Measurements from ENCODE around the gene WDR37.
"Not testable (repeated sequence)": the region's sequence is repeated elsewhere in the genome, so short reads cannot be mapped to it uniquely, and the experiment has no call there.

Gene WDR37

GRCh38 chr10:1161315-1161673 is 105.1 kb downstream of the WDR37 start:
- H3K27ac ChIP-seq (ENCODE audit: low read depth, low read length); H3K36me3 ChIP-seq (ENCODE audit: control insufficient read depth in 1 of 2, insufficient read depth in 2 of 2, low read length in 2 of 2); H3K4me1 ChIP-seq (ENCODE audit: control insufficient read depth in 1 of 2, insufficient read depth in 2 of 2, low read length in 2 of 2); H3K27me3 ChIP-seq (ENCODE audit: control insufficient read depth in 1 of 2, insufficient read depth in 2 of 2, low read length in 2 of 2); H3K4me3 ChIP-seq (ENCODE audit: low read depth in 1 of 2, low read length in 2 of 2); H3K9ac ChIP-seq (ENCODE audit: low read depth in 1 of 2, low read length in 2 of 2); H3K9me3 ChIP-seq (ENCODE audit: control insufficient read depth in 1 of 2, low read length in 2 of 2): not testable (repeated sequence)

DNA sequence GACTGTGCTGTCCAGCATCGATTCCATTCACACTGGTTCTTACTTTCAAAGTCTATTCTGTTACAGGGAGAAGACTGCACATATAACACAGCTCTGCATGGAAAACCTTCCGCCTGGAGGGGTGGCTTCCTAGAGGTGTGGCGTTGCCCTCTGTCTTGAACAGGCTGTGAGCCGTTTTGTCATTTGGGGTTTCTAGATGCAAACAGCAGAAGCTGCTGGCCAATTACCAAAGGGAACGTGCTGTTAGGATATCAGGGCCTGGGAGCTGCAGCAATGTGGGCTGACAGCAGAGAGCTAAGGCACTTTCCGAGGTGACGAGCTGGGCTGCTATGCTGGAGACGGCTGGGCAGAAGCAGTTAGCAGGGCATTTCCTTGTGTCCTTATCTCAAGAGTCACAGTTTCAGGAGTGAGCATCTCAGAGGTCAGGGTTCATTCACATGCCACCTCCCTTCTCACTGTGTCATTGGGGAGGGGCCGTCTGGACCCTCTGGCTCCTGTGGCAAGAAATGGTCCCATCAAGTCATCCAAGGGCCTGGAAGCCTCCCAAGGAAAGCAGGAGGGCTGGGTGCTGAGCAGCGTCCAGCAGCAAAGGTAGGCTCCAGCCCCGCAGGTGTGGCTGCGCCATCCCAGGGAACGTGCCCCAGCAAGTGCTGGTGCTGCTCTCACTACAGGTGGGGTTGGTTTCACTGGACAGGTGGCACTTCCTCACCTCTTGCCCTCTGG is 106.5 kb downstream of the WDR37 start:
- peaks cover 0 to 7% of the 10 kb centered on the region in 2 donors for H3K4me1 ChIP-seq (ENCODE audit: control insufficient read depth in 1 of 2, insufficient read depth in 2 of 2, low read length in 2 of 2)
- H3K27me3 ChIP-seq (ENCODE audit: control insufficient read depth in 1 of 2, insufficient read depth in 2 of 2, low read length in 2 of 2) = no peaks in the 10 kb centered on the region

DNA sequence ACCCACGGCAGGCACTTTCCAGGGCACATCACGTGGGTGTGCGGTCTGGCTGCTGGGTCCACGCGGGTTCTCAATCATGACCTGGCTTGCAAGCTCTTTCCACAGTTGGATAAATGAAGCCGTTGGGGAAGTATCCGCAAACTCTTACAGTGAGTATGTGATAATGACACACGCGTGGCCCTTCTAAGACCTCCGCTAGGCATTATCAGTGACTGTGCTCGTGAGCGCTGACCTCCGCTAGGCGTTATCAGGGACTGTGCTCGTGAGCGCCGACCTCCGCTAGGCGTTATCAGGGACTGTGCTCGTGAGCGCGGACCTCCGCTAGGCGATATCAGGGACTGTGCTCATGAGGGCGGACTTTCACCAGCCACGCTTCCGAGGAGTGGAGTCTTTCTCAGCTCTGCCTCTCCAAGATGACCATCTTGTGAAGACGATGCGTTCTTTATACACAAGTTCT is 107.0 kb downstream of the WDR37 start:
- no peaks in the 10 kb centered on the region for H3K9me3 ChIP-seq (ENCODE audit: control insufficient read depth in 1 of 2, low read length in 2 of 2)
- no peaks in the 10 kb centered on the region for H3K36me3 ChIP-seq (ENCODE audit: control insufficient read depth in 1 of 2, insufficient read depth in 2 of 2, low read length in 2 of 2)
- H3K4me1 ChIP-seq (ENCODE audit: control insufficient read depth in 1 of 2, insufficient read depth in 2 of 2, low read length in 2 of 2) = peaks cover 0 to 7% of the 10 kb centered on the region in 2 donors
- H3K4me3 ChIP-seq (ENCODE audit: low read depth in 1 of 2, low read length in 2 of 2) = no peak overlapping the region
- H3K27ac ChIP-seq (ENCODE audit: low read depth, low read length) = no peak overlapping the region
- H3K9ac ChIP-seq (ENCODE audit: low read depth in 1 of 2, low read length in 2 of 2) = no peak overlapping the region
- H3K27me3 ChIP-seq (ENCODE audit: control insufficient read depth in 1 of 2, insufficient read depth in 2 of 2, low read length in 2 of 2) = no peaks in the 10 kb centered on the region

More for the DNA sequence above, 106.5 kb downstream of the WDR37 start:
- H3K27ac ChIP-seq (ENCODE audit: low read depth, low read length) = no peak overlapping the region
- H3K9me3 ChIP-seq (ENCODE audit: control insufficient read depth in 1 of 2, low read length in 2 of 2) = no peaks in the 10 kb centered on the region
- H3K4me3 ChIP-seq (ENCODE audit: low read depth in 1 of 2, low read length in 2 of 2) = no peak overlapping the region
- no peak overlapping the region for H3K9ac ChIP-seq (ENCODE audit: low read depth in 1 of 2, low read length in 2 of 2)
- H3K36me3 ChIP-seq (ENCODE audit: control insufficient read depth in 1 of 2, insufficient read depth in 2 of 2, low read length in 2 of 2) = no peaks in the 10 kb centered on the region

- Histone ChIP-seq H3K4me3 (ENCODE audit: low read depth in 1 of 2, low read length in 2 of 2) (no peak overlapping the region), H3K9me3 (ENCODE audit: control insufficient read depth in 1 of 2, low read length in 2 of 2) (no peaks in the 10 kb centered on the region), H3K27ac (ENCODE audit: low read depth, low read length) (no peak overlapping the region), H3K27me3 (ENCODE audit: control insufficient read depth in 1 of 2, insufficient read depth in 2 of 2, low read length in 2 of 2) (no peaks in the 10 kb centered on the region), H3K36me3 (ENCODE audit: control insufficient read depth in 1 of 2, insufficient read depth in 2 of 2, low read length in 2 of 2) (no peaks in the 10 kb centered on the region), H3K9ac (ENCODE audit: low read depth in 1 of 2, low read length in 2 of 2) (no peak overlapping the region), H3K4me1 (ENCODE audit: control insufficient read depth in 1 of 2, insufficient read depth in 2 of 2, low read length in 2 of 2) (peaks cover 0 to 7% of the 10 kb centered on the region in 2 donors)
These were observed 107.6 kb downstream of the WDR37 start for GRCh38 chr10:1163831-1164230.

GRCh38 chr10:1166101-1166827 is 110.1 kb downstream of the WDR37 start:
- no peaks in the 10 kb centered on the region for H3K27me3 ChIP-seq (ENCODE audit: control insufficient read depth in 1 of 2, insufficient read depth in 2 of 2, low read length in 2 of 2)
- no peaks in the 10 kb centered on the region for H3K36me3 ChIP-seq (ENCODE audit: control insufficient read depth in 1 of 2, insufficient read depth in 2 of 2, low read length in 2 of 2)
- H3K27ac ChIP-seq (ENCODE audit: low read depth, low read length) = no peak overlapping the region
- H3K9me3 ChIP-seq (ENCODE audit: control insufficient read depth in 1 of 2, low read length in 2 of 2) = no peaks in the 10 kb centered on the region
- H3K4me3 ChIP-seq (ENCODE audit: low read depth in 1 of 2, low read length in 2 of 2) = no peak overlapping the region
- H3K9ac ChIP-seq (ENCODE audit: low read depth in 1 of 2, low read length in 2 of 2) = no peak overlapping the region
- H3K4me1 ChIP-seq (ENCODE audit: control insufficient read depth in 1 of 2, insufficient read depth in 2 of 2, low read length in 2 of 2) = peaks cover 0 to 7% of the 10 kb centered on the region in 2 donors

GRCh38 chr10:1166828-1167275 is 110.7 kb downstream of the WDR37 start:
- Histone ChIP-seq H3K27ac (ENCODE audit: low read depth, low read length) (no peak overlapping the region), H3K9ac (ENCODE audit: low read depth in 1 of 2, low read length in 2 of 2) (no peak overlapping the region), H3K4me3 (ENCODE audit: low read depth in 1 of 2, low read length in 2 of 2) (no peak overlapping the region), H3K9me3 (ENCODE audit: control insufficient read depth in 1 of 2, low read length in 2 of 2) (no peaks in the 10 kb centered on the region), H3K36me3 (ENCODE audit: control insufficient read depth in 1 of 2, insufficient read depth in 2 of 2, low read length in 2 of 2) (no peaks in the 10 kb centered on the region), H3K4me1 (ENCODE audit: control insufficient read depth in 1 of 2, insufficient read depth in 2 of 2, low read length in 2 of 2) (peaks cover 0 to 7% of the 10 kb centered on the region in 2 donors), H3K27me3 (ENCODE audit: control insufficient read depth in 1 of 2, insufficient read depth in 2 of 2, low read length in 2 of 2) (no peaks in the 10 kb centered on the region)

DNA sequence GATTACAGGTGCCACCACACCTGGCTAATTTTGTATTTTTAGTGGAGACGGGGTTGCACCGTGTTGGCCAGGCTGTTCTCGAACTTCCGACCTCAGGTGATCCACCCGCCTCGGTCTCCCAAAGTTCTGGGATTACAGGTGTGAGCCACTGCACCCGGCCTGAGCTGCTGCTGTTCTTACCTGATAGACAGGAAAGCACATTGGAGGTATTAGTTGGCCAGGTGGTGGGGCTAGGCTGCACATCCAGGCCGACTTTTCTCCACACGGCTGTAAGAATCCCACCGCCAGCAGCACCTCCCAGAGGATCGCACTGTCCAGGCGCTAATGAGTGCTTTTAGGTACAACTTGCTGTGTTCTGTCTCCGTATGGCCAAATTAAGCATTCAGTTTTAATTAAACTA is 112.6 kb downstream of the WDR37 start:
- Histone ChIP-seq H3K4me3 (ENCODE audit: low read depth in 1 of 2, low read length in 2 of 2) (no peak overlapping the region), H3K4me1 (ENCODE audit: control insufficient read depth in 1 of 2, insufficient read depth in 2 of 2, low read length in 2 of 2) (no peaks in the 10 kb centered on the region), H3K9me3 (ENCODE audit: control insufficient read depth in 1 of 2, low read length in 2 of 2) (no peaks in the 10 kb centered on the region), H3K9ac (ENCODE audit: low read depth in 1 of 2, low read length in 2 of 2) (no peak overlapping the region), H3K27me3 (ENCODE audit: control insufficient read depth in 1 of 2, insufficient read depth in 2 of 2, low read length in 2 of 2) (no peaks in the 10 kb centered on the region), H3K36me3 (ENCODE audit: control insufficient read depth in 1 of 2, insufficient read depth in 2 of 2, low read length in 2 of 2) (no peaks in the 10 kb centered on the region), H3K27ac (ENCODE audit: low read depth, low read length) (no peak overlapping the region)

- Histone ChIP-seq H3K9me3 (ENCODE audit: control insufficient read depth in 1 of 2, low read length in 2 of 2) (no peaks in the 10 kb centered on the region), H3K4me3 (ENCODE audit: low read depth in 1 of 2, low read length in 2 of 2) (no peak overlapping the region), H3K27me3 (ENCODE audit: control insufficient read depth in 1 of 2, insufficient read depth in 2 of 2, low read length in 2 of 2) (no peaks in the 10 kb centered on the region), H3K27ac (ENCODE audit: low read depth, low read length) (no peak overlapping the region), H3K9ac (ENCODE audit: low read depth in 1 of 2, low read length in 2 of 2) (no peak overlapping the region), H3K4me1 (ENCODE audit: control insufficient read depth in 1 of 2, insufficient read depth in 2 of 2, low read length in 2 of 2) (no peaks in the 10 kb centered on the region), H3K36me3 (ENCODE audit: control insufficient read depth in 1 of 2, insufficient read depth in 2 of 2, low read length in 2 of 2) (no peaks in the 10 kb centered on the region)
These were observed 113.2 kb downstream of the WDR37 start for GRCh38 chr10:1169186-1169885.

GRCh38 chr10:1169981-1170866 is 114.0 kb downstream of the WDR37 start:
- H3K4me3 ChIP-seq (ENCODE audit: low read depth in 1 of 2, low read length in 2 of 2) = no peak overlapping the region
- no peak overlapping the region for H3K9ac ChIP-seq (ENCODE audit: low read depth in 1 of 2, low read length in 2 of 2)
- H3K4me1 ChIP-seq (ENCODE audit: control insufficient read depth in 1 of 2, insufficient read depth in 2 of 2, low read length in 2 of 2) = no peaks in the 10 kb centered on the region
- no peak overlapping the region for H3K27ac ChIP-seq (ENCODE audit: low read depth, low read length)
- no peaks in the 10 kb centered on the region for H3K27me3 ChIP-seq (ENCODE audit: control insufficient read depth in 1 of 2, insufficient read depth in 2 of 2, low read length in 2 of 2)
- H3K9me3 ChIP-seq (ENCODE audit: control insufficient read depth in 1 of 2, low read length in 2 of 2) = no peaks in the 10 kb centered on the region
- no peaks in the 10 kb centered on the region for H3K36me3 ChIP-seq (ENCODE audit: control insufficient read depth in 1 of 2, insufficient read depth in 2 of 2, low read length in 2 of 2)

Measured in duodenal mucosa (tissue), 2 donors.